MM.1S (cell line): ENCODE results near the gene APBB1IP.

Experiments
- CTCF ChIP-seq: fragments of 300-600 bp; sonication (generic); IDR thresholded peaks from 2 replicates; pipeline ENCODE4 v1.5.1; 2016; ENCODE audit warnings: antibody characterized with exemption, low read length, mixed read lengths
- EZH2 ChIP-seq: fragments of 300-600 bp; sonication (generic); optimal IDR thresholded peaks from 2 replicates; pipeline ENCODE3; 2017; ENCODE audit warnings: low read depth, mild to moderate bottlenecking, antibody characterized with exemption, low read length, mixed read lengths
- EZH2phosphoT487 ChIP-seq: fragments of 300-600 bp; sonication (generic); IDR thresholded peaks from 2 replicates; pipeline ENCODE4 v1.6.1; 2018; ENCODE audit warnings: antibody characterized with exemption, low read length

- no peak for TF ChIP-seq CTCF
- TF ChIP-seq EZH2, result no peak
- TF ChIP-seq EZH2phosphoT487, result no peak
Observed at GRCh38 chr10:26463986-26464385, 25.8 kb downstream of the APBB1IP start.
